ENCODE results near the gene PLEKHB2.
"Not testable (repeated sequence)": the region's sequence is repeated elsewhere in the genome, so short reads cannot be mapped to it uniquely, and the experiment has no call there.

PLEKHB2 gene

GRCh38 chr2:131156452-131157149 is 51.5 kb downstream of the PLEKHB2 start:
- no peak overlapping the region for H3K4me3 ChIP-seq (ENCODE audit: low read depth, low read length)
- in situ Hi-C loops (cut with HindIII; ENCODE audit: low sequenced_read_pairs) = no loop called here
- no peak for DNase-seq (ENCODE audit: low read depth)
- TF ChIP-seq CTCF (IDR thresholded peaks at IDR 0.05; ENCODE audit: low read depth, low read length, missing control alignments) = no peak

- DNase-seq (ENCODE audit: low read depth); in situ Hi-C loops (cut with HindIII; ENCODE audit: low sequenced_read_pairs); H3K4me3 ChIP-seq (ENCODE audit: low read depth, low read length): not testable (repeated sequence)
These were observed 60.4 kb downstream of the PLEKHB2 start for GRCh38 chr2:131165562-131165961.

GRCh38 chr2:131168538-131168937 is 63.4 kb downstream of the PLEKHB2 start:
- H3K4me3 ChIP-seq (ENCODE audit: low read depth, low read length) = no peak overlapping the region
- no peak for TF ChIP-seq CTCF (IDR thresholded peaks at IDR 0.05; ENCODE audit: low read depth, low read length, missing control alignments)
- DNase-seq (ENCODE audit: low read depth) = no peak
- in situ Hi-C loops (cut with HindIII; ENCODE audit: low sequenced_read_pairs) = no loop called here

GRCh38 chr2:131178050-131178449 is 72.9 kb downstream of the PLEKHB2 start:
- DNase-seq (ENCODE audit: low read depth); in situ Hi-C loops (cut with HindIII; ENCODE audit: low sequenced_read_pairs); H3K4me3 ChIP-seq (ENCODE audit: low read depth, low read length): not testable (repeated sequence)

GRCh38 chr2:131178721-131179418 is 73.7 kb downstream of the PLEKHB2 start:
- in situ Hi-C loops (cut with HindIII; ENCODE audit: low sequenced_read_pairs) = not testable (repeated sequence)
- DNase-seq (ENCODE audit: low read depth) = peak; percentile 13

GRCh38 chr2:131181451-131181850 is 76.3 kb downstream of the PLEKHB2 start:
- in situ Hi-C loops (cut with HindIII; ENCODE audit: low sequenced_read_pairs); DNase-seq (ENCODE audit: low read depth): not testable (repeated sequence)

More at GRCh38 chr2:131178721-131179418, 73.7 kb downstream of the PLEKHB2 start:
- H3K4me3 ChIP-seq (ENCODE audit: low read depth, low read length) = not testable (repeated sequence)

GRCh38 chr2:131193421-131193820 is 88.3 kb downstream of the PLEKHB2 start:
- DNase-seq (ENCODE audit: low read depth); H3K4me3 ChIP-seq (ENCODE audit: low read depth, low read length); in situ Hi-C loops (cut with HindIII; ENCODE audit: low sequenced_read_pairs): not testable (repeated sequence)

More at GRCh38 chr2:131181451-131181850, 76.3 kb downstream of the PLEKHB2 start:
- not testable (repeated sequence) for H3K4me3 ChIP-seq (ENCODE audit: low read depth, low read length)

GRCh38 chr2:131196186-131196585 is 91.0 kb downstream of the PLEKHB2 start:
- in situ Hi-C loops (cut with HindIII; ENCODE audit: low sequenced_read_pairs); H3K4me3 ChIP-seq (ENCODE audit: low read depth, low read length); DNase-seq (ENCODE audit: low read depth): not testable (repeated sequence)

Data from astrocyte of the cerebellum (primary cell).